Measurements from ENCODE around the gene ARID2. TPM values are rescaled to one million over a fixed set of nuclear protein-coding genes. Genes with fewer than 3 reads are reported as not detected.
A peak's percentile ranks its signal among the peaks of the same experiment; 100 is the strongest.

The ARID2 gene
- polyA plus RNA-seq, 2 of the 4 experiments (the other 2 are of a cell fraction): 8.7 to 37.7 TPM

- TF ChIP-seq HDAC2 (IDR thresholded peaks at IDR 0.05): no peak
Measured at GRCh38 chr12:45934956-45935355, 205.4 kb downstream of the ARID2 start (continued).

DNA sequence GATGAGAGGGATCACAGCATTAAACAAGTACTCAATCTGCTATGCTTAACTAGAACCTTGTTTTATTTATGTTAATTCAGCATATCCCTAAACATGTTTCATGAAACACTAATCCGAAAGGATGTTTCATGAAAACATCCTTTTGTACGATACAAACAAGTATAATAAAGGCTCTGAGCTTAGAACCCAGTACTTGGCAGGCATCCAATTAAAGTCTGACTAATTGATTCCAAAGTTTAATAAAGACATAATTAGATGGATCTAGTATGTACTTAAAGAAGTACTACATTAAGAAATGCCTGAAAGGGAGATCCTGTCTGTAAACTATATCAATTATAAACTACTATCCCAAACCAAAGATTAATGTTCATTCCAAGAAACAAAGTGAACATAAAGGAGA lies 209.1 kb downstream of the ARID2 start:
- DNase-seq (ENCODE audit: low read depth in 1 of 2, low spot score in 1 of 2): no peak
- FAIRE-seq: no peak
- ATAC-seq: no peak
- CTCF ChIA-PET: no interaction called here
- Histone ChIP-seq H3K4me1 (peaks cover 16% of the 10 kb centered on the region; the same call in 2 of the 3 replicates), H3K9me3 (no peaks in the 10 kb centered on the region), H3K4me3 (no peak overlapping the region), H3K27ac (no peak overlapping the region; a peak in 1 of 6 replicates), H3K4me2 (no peak overlapping the region)
- POLR2A ChIA-PET: no interaction called here
- TF ChIP-seq MAFK (IDR thresholded peaks at IDR 0.05; ENCODE audit: partially characterized antibody): peak; percentile 13
- TF ChIP-seq KDM5A (IDR thresholded peaks at IDR 0.05): no peak
- WGBS (ENCODE audit: missing lambda C conversion rate): 90% methylated on average over 2 of the region's 2 CpGs

DNA sequence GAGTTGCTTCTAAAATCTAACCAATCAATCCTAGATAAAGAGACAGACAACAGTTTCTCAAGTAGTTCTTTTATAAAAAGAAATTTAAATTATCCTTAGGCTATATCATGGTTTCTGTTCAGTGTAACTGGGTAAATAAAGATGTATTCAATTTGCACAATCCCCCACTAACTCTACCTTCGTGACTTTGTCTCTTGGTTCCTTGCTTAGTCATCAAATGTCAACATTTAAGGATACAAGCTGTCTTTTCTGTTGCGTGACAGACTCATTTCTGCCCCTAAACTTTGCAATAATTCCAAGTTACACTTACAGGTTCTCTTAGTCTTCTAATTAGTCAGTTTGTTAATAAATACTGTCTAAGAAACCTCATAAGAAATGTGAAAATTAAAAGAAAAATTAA lies 210.3 kb downstream of the ARID2 start:
- DNase-seq (ENCODE audit: low read depth in 1 of 2, low spot score in 1 of 2): peak in 1 of 2 experiments; percentile 26
- H3K4me2 ChIP-seq: peak overlapping the region; percentile 30

GRCh38 chr12:45944771-45945170 lies 215.3 kb downstream of the ARID2 start:
- Histone ChIP-seq H3K4me2 (no peak overlapping the region), H3K9me3 (no peaks in the 10 kb centered on the region), H3K4me3 (no peak overlapping the region), H3K4me1 (peaks cover 10% of the 10 kb centered on the region; the same call in 2 of the 3 replicates), H3K27ac (no peak overlapping the region)
- no peak for ATAC-seq
- FAIRE-seq: no peak
- 93% methylated on average over 1 of the region's 1 CpG for WGBS (ENCODE audit: missing lambda C conversion rate)
- CTCF ChIA-PET: no interaction called here
- DNase-seq (ENCODE audit: low read depth in 1 of 2, low spot score in 1 of 2): no peak
- POLR2A ChIA-PET: no interaction called here
- TF ChIP-seq RFX5 (IDR thresholded peaks at IDR 0.05) (no peak), CBX8 (IDR thresholded peaks at IDR 0.05) (no peak), NPAS2 (CRISPR knock-in tag; IDR thresholded peaks at IDR 0.05; ENCODE audit: borderline replicate concordance) (no peak), CBX2 (IDR thresholded peaks at IDR 0.05; ENCODE audit: borderline replicate concordance, low read depth) (no peak), NFE2L2 (conservative IDR thresholded peaks at IDR 0.05; ENCODE audit: low read length) (no peak), CHD2 (IDR thresholded peaks at IDR 0.05; ENCODE audit: low read length, partially characterized antibody) (no peak), JUNB (IDR thresholded peaks at IDR 0.05) (no peak), BHLHE40 (IDR thresholded peaks at IDR 0.05; ENCODE audit: low read depth, low read length) (no peak), CHD4 (IDR thresholded peaks at IDR 0.05; ENCODE audit: borderline replicate concordance) (no peak)

More for the DNA sequence above, 210.3 kb downstream of the ARID2 start:
- peaks cover 16% of the 10 kb centered on the region; the same call in 2 of the 3 replicates for H3K4me1 ChIP-seq
- WGBS (ENCODE audit: missing lambda C conversion rate): 30% methylated on average over 2 of the region's 2 CpGs
- peak overlapping the region in 1 of 2 experiments; percentile 23; a peak in 1 of 6 replicates for H3K27ac ChIP-seq
- FAIRE-seq (no peak), ATAC-seq (no peak)
- POLR2A ChIA-PET: interaction anchor here (0.8 kb wide), 1 partner anchor 50 kb away, joined by 4 read pairs; the partner anchor contains the start of gene SCAF11
- no peak for TF ChIP-seq KDM1A (IDR thresholded peaks at IDR 0.05; ENCODE audit: low read depth)
- peak in 1 of 2 experiments; percentile 18; a peak in 1 of 4 replicates for TF ChIP-seq CEBPB (IDR thresholded peaks at IDR 0.05)
- no peak for TF ChIP-seq ELK1 (IDR thresholded peaks at IDR 0.05; ENCODE audit: low read depth, low read length)
- TF ChIP-seq RNF2 (IDR thresholded peaks at IDR 0.05; ENCODE audit: borderline replicate concordance, low read depth): no peak
- TF ChIP-seq MAFK (IDR thresholded peaks at IDR 0.05; ENCODE audit: partially characterized antibody): peak; percentile 76
- no peak for TF ChIP-seq POLR2A (IDR thresholded peaks at IDR 0.05; ENCODE audit: low read length)
- TF ChIP-seq CHD4 (IDR thresholded peaks at IDR 0.05; ENCODE audit: borderline replicate concordance): no peak
- TF ChIP-seq TFCP2L1 (CRISPR knock-in tag; IDR thresholded peaks at IDR 0.05): no peak
- TF ChIP-seq SREBF2 (IDR thresholded peaks at IDR 0.05): no peak
- no peak for TF ChIP-seq CBX8 (IDR thresholded peaks at IDR 0.05)
- no peak for TF ChIP-seq NPAS2 (CRISPR knock-in tag; IDR thresholded peaks at IDR 0.05; ENCODE audit: borderline replicate concordance)
- TF ChIP-seq, protein P1, sequence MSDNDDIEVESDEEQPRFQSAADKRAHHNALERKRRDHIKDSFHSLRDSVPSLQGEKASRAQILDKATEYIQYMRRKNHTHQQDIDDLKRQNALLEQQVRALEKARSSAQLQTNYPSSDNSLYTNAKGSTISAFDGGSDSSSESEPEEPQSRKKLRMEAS (IDR thresholded peaks at IDR 0.05): no peak
- no peak for TF ChIP-seq FOSL2 (IDR thresholded peaks at IDR 0.05)
- peak; percentile 24; the same call in 1 of the 2 replicates for TF ChIP-seq FOSL2 (CRISPR knock-in tag; IDR thresholded peaks at IDR 0.05)
- TF ChIP-seq, protein P2, sequence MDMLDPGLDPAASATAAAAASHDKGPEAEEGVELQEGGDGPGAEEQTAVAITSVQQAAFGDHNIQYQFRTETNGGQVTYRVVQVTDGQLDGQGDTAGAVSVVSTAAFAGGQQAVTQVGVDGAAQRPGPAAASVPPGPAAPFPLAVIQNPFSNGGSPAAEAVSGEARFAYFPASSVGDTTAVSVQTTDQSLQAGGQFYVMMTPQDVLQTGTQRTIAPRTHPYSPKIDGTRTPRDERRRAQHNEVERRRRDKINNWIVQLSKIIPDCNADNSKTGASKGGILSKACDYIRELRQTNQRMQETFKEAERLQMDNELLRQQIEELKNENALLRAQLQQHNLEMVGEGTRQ (IDR thresholded peaks at IDR 0.05): no peak
- no peak for TF ChIP-seq EHMT2 (IDR thresholded peaks at IDR 0.05; ENCODE audit: low read depth)
- no peak for TF ChIP-seq HOXA7 (CRISPR knock-in tag; IDR thresholded peaks at IDR 0.05)
- no peak for TF ChIP-seq HDAC2 (IDR thresholded peaks at IDR 0.05)
- CTCF ChIA-PET: interaction anchor here (1.2 kb wide), 1 partner anchor 26 kb away, joined by 3 read pairs; no protein-coding TSS in a partner anchor
- H3K9me3 ChIP-seq: no peaks in the 10 kb centered on the region
- H3K4me3 ChIP-seq: no peak overlapping the region

Data from A549 (cell line).